A673 (cell line): ENCODE data around the gene CNOT4.

Experiments used
- EZH2 ChIP-seq: fragments of 200-600 bp; sonication (generic); IDR thresholded peaks from 2 replicates; pipeline ENCODE4 v1.6.1; 2017; ENCODE audit warnings: borderline replicate concordance, low read depth, mild to moderate bottlenecking, mixed read lengths, antibody characterized with exemption, low read length; ENCODE audit not compliant: poor library complexity, severe bottlenecking
- TF ChIP-seq, protein P1 (sequence below): fragments of 300-800, 200-600 bp; sonication (generic); conservative IDR thresholded peaks from 2 replicates; pipeline ENCODE4 v1.5.1; 2017; ENCODE audit warnings: low read depth, mild to moderate bottlenecking, antibody characterized with exemption, low read length, moderate library complexity, mixed read lengths

DNA sequence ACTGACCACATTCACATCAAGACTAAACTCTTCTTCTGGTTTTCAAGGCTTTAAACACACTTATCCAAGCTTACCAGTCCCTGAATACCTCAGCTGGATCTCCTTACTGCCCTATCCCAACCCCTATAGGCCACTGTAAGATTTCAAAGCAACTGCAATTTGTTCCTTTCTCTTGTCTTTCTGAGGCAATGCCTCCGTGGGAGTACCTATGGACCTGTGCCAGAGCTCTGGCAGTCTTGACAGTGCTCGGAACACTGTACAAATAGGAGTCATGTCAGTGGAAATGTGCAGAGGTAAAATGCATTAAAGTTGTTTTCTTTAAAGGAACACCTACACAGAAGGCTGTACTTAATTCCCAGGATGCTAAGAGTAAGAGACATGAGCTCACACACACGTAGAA lies 124.7 kb downstream of the CNOT4 start:
- TF ChIP-seq, protein P1, sequence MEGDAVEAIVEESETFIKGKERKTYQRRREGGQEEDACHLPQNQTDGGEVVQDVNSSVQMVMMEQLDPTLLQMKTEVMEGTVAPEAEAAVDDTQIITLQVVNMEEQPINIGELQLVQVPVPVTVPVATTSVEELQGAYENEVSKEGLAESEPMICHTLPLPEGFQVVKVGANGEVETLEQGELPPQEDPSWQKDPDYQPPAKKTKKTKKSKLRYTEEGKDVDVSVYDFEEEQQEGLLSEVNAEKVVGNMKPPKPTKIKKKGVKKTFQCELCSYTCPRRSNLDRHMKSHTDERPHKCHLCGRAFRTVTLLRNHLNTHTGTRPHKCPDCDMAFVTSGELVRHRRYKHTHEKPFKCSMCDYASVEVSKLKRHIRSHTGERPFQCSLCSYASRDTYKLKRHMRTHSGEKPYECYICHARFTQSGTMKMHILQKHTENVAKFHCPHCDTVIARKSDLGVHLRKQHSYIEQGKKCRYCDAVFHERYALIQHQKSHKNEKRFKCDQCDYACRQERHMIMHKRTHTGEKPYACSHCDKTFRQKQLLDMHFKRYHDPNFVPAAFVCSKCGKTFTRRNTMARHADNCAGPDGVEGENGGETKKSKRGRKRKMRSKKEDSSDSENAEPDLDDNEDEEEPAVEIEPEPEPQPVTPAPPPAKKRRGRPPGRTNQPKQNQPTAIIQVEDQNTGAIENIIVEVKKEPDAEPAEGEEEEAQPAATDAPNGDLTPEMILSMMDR, result no peak
- no peak for TF ChIP-seq EZH2
